CD14-positive monocyte (primary cell): ENCODE data around the gene DDI2. TPM values are rescaled to one million over a fixed set of nuclear protein-coding genes. Genes with fewer than 3 reads are reported as not detected.

ENCODE experiments used
- DNase-seq, 3 donors: peaks; one replicate each; pipeline ENCODE4 v3.0.0-alpha.2; 2011 to 2022
- H2AFZ ChIP-seq: 2 replicates; pipeline ENCODE4 v1.6.0; 2012; ENCODE audit warnings: mild to moderate bottlenecking, low read depth, low read length, inconsistent platforms; ENCODE audit not compliant: insufficient read depth, poor library complexity, severe bottlenecking
- H3K27ac ChIP-seq, 2 donors: 1 replicate in 1 of 2; 2 replicates in 1 of 2; pipeline ENCODE4 v1.5.1; 2012 to 2013; ENCODE audit warnings: low read length in 2 of 2, control low read depth in 1 of 2, inconsistent platforms in 1 of 2, low read depth in 1 of 2, mild to moderate bottlenecking in 1 of 2
- H3K27me3 ChIP-seq, 2 donors: one replicate each; pipeline versions ENCODE4 v1.6.0 to v1.6.1; 2011 to 2013; ENCODE audit warnings: low read length in 2 of 2; ENCODE audit not compliant: control insufficient read depth in 2 of 2, insufficient read depth in 2 of 2
- H3K36me3 ChIP-seq, 2 donors: replicated peaks in 1 of 2; 1 replicate in 1 of 2; 2 replicates in 1 of 2; pipeline versions ENCODE4 v1.5.1 to v1.6.1; 2012 to 2013; ENCODE audit warnings: low read length in 2 of 2, control low read depth in 1 of 2, inconsistent platforms in 1 of 2, mild to moderate bottlenecking in 1 of 2; ENCODE audit not compliant: insufficient read depth in 2 of 2, control insufficient read depth in 1 of 2
- H3K4me1 ChIP-seq, 2 donors: 1 replicate in 1 of 2; 2 replicates in 1 of 2; pipeline versions ENCODE4 v1.5.1 to v1.6.1; 2012 to 2013; ENCODE audit warnings: low read length in 2 of 2, control low read depth in 1 of 2, inconsistent platforms in 1 of 2, mild to moderate bottlenecking in 1 of 2, moderate library complexity in 1 of 2; ENCODE audit not compliant: insufficient read depth in 2 of 2, control insufficient read depth in 1 of 2
- H3K4me2 ChIP-seq: replicated peaks from 2 replicates; pipeline ENCODE3; 2012; ENCODE audit warnings: low read length, moderate library complexity, mild to moderate bottlenecking; ENCODE audit not compliant: poor library complexity, severe bottlenecking; ENCODE audit errors: extremely low read depth
- H3K4me3 ChIP-seq, 3 experiments: fragments of 200-600 bp in 1 of 3; sonication (generic) in 1 of 3; replicated peaks in 1 of 3; 1 replicate in 2 of 3; 2 replicates in 1 of 3; pipeline ENCODE4 v1.5.1; 2011 to 2013; ENCODE audit warnings: low read length in 3 of 3, mild to moderate bottlenecking in 3 of 3, control low read depth in 2 of 3, low read depth in 2 of 3, inconsistent platforms in 1 of 3, moderate library complexity in 1 of 3
- H3K79me2 ChIP-seq: 2 replicates; pipeline ENCODE4 v1.6.0; 2012; ENCODE audit warnings: mild to moderate bottlenecking, control low read depth, inconsistent platforms, low read length, moderate library complexity; ENCODE audit not compliant: insufficient read depth
- H3K9ac ChIP-seq: 2 replicates; pipeline ENCODE4 v1.6.0; 2017; ENCODE audit warnings: low read length, mild to moderate bottlenecking; ENCODE audit not compliant: insufficient read depth, poor library complexity, severe bottlenecking
- H3K9me3 ChIP-seq, 2 donors: replicated peaks in 1 of 2; 1 replicate in 1 of 2; 2 replicates in 1 of 2; pipeline versions ENCODE4 v1.5.1 to v1.6.1; 2012 to 2013; ENCODE audit warnings: low read length in 2 of 2, control low read depth in 1 of 2; ENCODE audit not compliant: control insufficient read depth in 1 of 2, insufficient read depth in 1 of 2
- H4K20me1 ChIP-seq: 2 replicates; pipeline ENCODE4 v1.6.0; 2012; ENCODE audit warnings: mild to moderate bottlenecking, low read length, control low read depth, moderate library complexity; ENCODE audit not compliant: insufficient read depth
- H3K27ac Mint-ChIP-seq, 7 donors: one replicate each; pipeline ENCODE4 v1.8.0; 2020; ENCODE audit warnings: mild to moderate bottlenecking in 7 of 7, mixed read lengths in 7 of 7, moderate library complexity in 6 of 7, inconsistent platforms in 2 of 7
- H3K27me3 Mint-ChIP-seq, 3 donors: one replicate each; pipeline ENCODE4 v1.8.0; 2021 to 2022; ENCODE audit warnings: low read depth in 3 of 3, mild to moderate bottlenecking in 3 of 3, mixed read lengths in 3 of 3, moderate library complexity in 3 of 3, inconsistent platforms in 1 of 3
- H3K36me3 Mint-ChIP-seq, 2 donors: one replicate each; pipeline ENCODE4 v1.8.0; 2020; ENCODE audit warnings: mixed read lengths in 2 of 2, inconsistent platforms in 1 of 2, mild to moderate bottlenecking in 1 of 2
- H3K4me1 Mint-ChIP-seq: one replicate; pipeline ENCODE4 v1.8.0; 2020; ENCODE audit warnings: mild to moderate bottlenecking, mixed read lengths
- H3K4me3 Mint-ChIP-seq, 2 donors: one replicate each; pipeline ENCODE4 v1.8.0; 2020; ENCODE audit warnings: mild to moderate bottlenecking in 2 of 2, mixed read lengths in 2 of 2, moderate library complexity in 1 of 2
- H3K9me3 Mint-ChIP-seq, 7 donors: one replicate each; pipeline ENCODE4 v1.8.0; 2020 to 2022; ENCODE audit warnings: mixed read lengths in 7 of 7, mild to moderate bottlenecking in 6 of 7, moderate library complexity in 6 of 7, inconsistent platforms in 2 of 7
- CTCF ChIP-seq: fragments of 200-600 bp; IDR thresholded peaks from one replicate; pipeline ENCODE4 v1.8.0; 2022; ENCODE audit warnings: antibody characterized with exemption, mild to moderate bottlenecking
- WGBS: methylation state at CpG from one replicate; pipeline ENCODE4 v1.1.5; 2013; ENCODE audit warnings: missing lambda C conversion rate; ENCODE audit not compliant: insufficient coverage; 5-methylcytosine and 5-hydroxymethylcytosine counted together
- intact Hi-C, 2 donors: fragments of 100-400 bp; cut with micrococcal nuclease; formaldehyde crosslinking; loops; one replicate each; pipeline versions ENCODE4 v1.15.0 to v1.15.1; 2023
- polyA plus RNA-seq, 3 donors: library from polyadenylated mRNA; depleted of rRNA in 1 of 3; unstranded in 2 of 3; stranded (reverse) in 1 of 3; fragments of 300-500 nt in 2 of 3; fragments of >200 nt in 1 of 3; fragmentation: Illumina TruSeq in 2 of 3; gene quantifications; 1 replicate in 2 of 3; 2 replicates in 1 of 3; pipeline ENCODE4 v1.2.3, GENCODE V29; 2012 to 2021

Gene DDI2
- polyA plus RNA-seq, 3 donors = 2.5 to 5.4 (median 3.2) TPM

GRCh38 chr1:15628003-15628402, 10.7 kb downstream of the DDI2 start:
- Histone ChIP-seq H3K4me1 (peaks cover 4 to 11% of the 10 kb centered on the region in 2 donors), H3K27ac (no peak overlapping the region), H3K9ac (no peak overlapping the region), H3K27me3 (no peaks in the 10 kb centered on the region), H3K36me3 (peaks cover 43 to 65% of the 10 kb centered on the region in 2 donors), H3K4me2 (no peak overlapping the region), H3K9me3 (no peaks in the 10 kb centered on the region), H3K4me3 (no peak overlapping the region), H4K20me1 (peaks cover 71% of the 10 kb centered on the region), H3K79me2 (peaks cover 63% of the 10 kb centered on the region), H2AFZ (no peak overlapping the region)
- WGBS = no CpG with 5 or more reads among the region's 1 CpG
- no peak for TF ChIP-seq CTCF
- Mint-ChIP-seq H3K36me3 (peaks cover 52 to 70% of the 10 kb centered on the region in 2 donors), H3K9me3 (peaks cover 0 to 4% (median 0%) of the 10 kb centered on the region in 7 donors), H3K27me3 (peaks cover 0 to 2% (median 0%) of the 10 kb centered on the region in 3 donors), H3K4me3 (no peak overlapping the region), H3K27ac (peak overlapping the region in 1 of 7 donors; percentile 28), H3K4me1 (peaks cover 16% of the 10 kb centered on the region)
- intact Hi-C loops = no loop called here
- no peak for DNase-seq

GRCh38 chr1:15633756-15634420, 16.6 kb downstream of the DDI2 start:
- Mint-ChIP-seq H3K27me3 (no peaks in the 10 kb centered on the region), H3K4me3 (no peak overlapping the region)
- H3K36me3 ChIP-seq = peaks cover 80 to 97% of the 10 kb centered on the region in 2 donors

More at GRCh38 chr1:15633756-15634420, 16.6 kb downstream of the DDI2 start:
- Histone ChIP-seq H3K27me3 (no peaks in the 10 kb centered on the region), H3K79me2 (peaks cover 9% of the 10 kb centered on the region), H3K27ac (no peak overlapping the region), H3K9ac (no peak overlapping the region), H3K9me3 (no peaks in the 10 kb centered on the region), H2AFZ (no peak overlapping the region), H3K4me3 (no peak overlapping the region), H3K4me2 (no peak overlapping the region), H3K4me1 (no peaks in the 10 kb centered on the region), H4K20me1 (peaks cover 19% of the 10 kb centered on the region)
- Mint-ChIP-seq H3K9me3 (peaks cover 0 to 4% (median 0%) of the 10 kb centered on the region in 7 donors), H3K4me1 (no peaks in the 10 kb centered on the region), H3K36me3 (peaks cover 85 to 96% of the 10 kb centered on the region in 2 donors), H3K27ac (peak overlapping the region in 1 of 7 donors; percentile 31)
- no peak for TF ChIP-seq CTCF
- intact Hi-C loops = no loop called here
- DNase-seq = no peak
- 97% methylated on average over 7 of the region's 9 CpGs for WGBS
